Right lobe of liver (tissue), 6 donors: ENCODE results near the gene DOCK1. TPM values are rescaled to one million over a fixed set of nuclear protein-coding genes. Genes with fewer than 3 reads are reported as not detected.
A peak's percentile ranks its signal among the peaks of the same experiment; 100 is the strongest.

Source experiments
- ATAC-seq, 4 donors: fragments of 200-7000 bp; cut with Tn5 transposase; one replicate each; pipeline ENCODE4 v1.9.1; 2020; ENCODE audit warnings: mild to moderate bottlenecking in 4 of 4, moderate library complexity in 4 of 4
- DNase-seq, 3 donors: peaks; one replicate each; pipeline ENCODE4 v3.0.0-alpha.2; 2020
- H3K27ac ChIP-seq, 3 donors: fragments of 200-600 bp; one replicate each; pipeline ENCODE4 v1.8.0; 2022
- H3K27me3 ChIP-seq, 2 donors: fragments of 200-600 bp; one replicate each; pipeline ENCODE4 v1.8.0; 2022
- H3K36me3 ChIP-seq, 4 donors: fragments of 200-600 bp; sonication (generic) in 1 of 4; one replicate each; pipeline versions ENCODE4 v1.5.1 to v1.8.0; 2017 to 2022; ENCODE audit warnings: control low read depth in 1 of 4
- H3K4me1 ChIP-seq, 4 donors: fragments of 200-600 bp; sonication (generic) in 1 of 4; one replicate each; pipeline versions ENCODE4 v1.5.1 to v1.8.0; 2017 to 2022; ENCODE audit warnings: control low read depth in 1 of 4
- H3K4me3 ChIP-seq, 3 donors: fragments of 200-600 bp; one replicate each; pipeline ENCODE4 v1.8.0; 2022
- H3K9me3 ChIP-seq, 4 donors: fragments of 200-600 bp; sonication (generic) in 1 of 4; one replicate each; pipeline versions ENCODE4 v1.5.1 to v1.8.0; 2017 to 2022; ENCODE audit warnings: control low read depth in 1 of 4
- CTCF ChIP-seq, 4 donors: fragments of 200-600 bp in 3 of 4; fragments of 450-650 bp in 1 of 4; IDR thresholded peaks; one replicate each; pipeline versions ENCODE4 v1.5.1 to v1.8.0; 2016 to 2022; ENCODE audit warnings: antibody characterized with exemption in 4 of 4, mild to moderate bottlenecking in 2 of 4
- POLR2A ChIP-seq: fragments of 450-650 bp; IDR thresholded peaks from one replicate; pipeline ENCODE4 v1.6.1; 2017; ENCODE audit warnings: antibody characterized with exemption, mild to moderate bottlenecking
- WGBS: methylation state at CpG from one replicate; pipeline ENCODE4 v1.1.6; 2018; ENCODE audit warnings: low coverage, low lambda C conversion rate; ENCODE audit not compliant: insufficient coverage; ENCODE audit errors: missing lambda C conversion rate; 5-methylcytosine and 5-hydroxymethylcytosine counted together
- intact Hi-C, 2 donors: fragments of 100-400 bp; cut with DNase I; formaldehyde crosslinking; loops; one replicate each; pipeline versions ENCODE4 v1.11.2 to v1.14.1; 2022
- total RNA-seq, 6 experiments: library from RNA; depleted of rRNA in 2 of 6; stranded (reverse); fragments of >200 nt in 2 of 6; fragmentation: NEBNext Ultra II Directional in 3 of 6; extraction: Animal tissue kit (Norgen Biotek cat#: 25700) in 3 of 6; gene quantifications; one replicate each; pipeline versions ENCODE4 v1.1.0 to v1.2.4, GENCODE V29; 2016 to 2023
- donor health status: DM: no; HTN: yes; CAD: no.
- donor health status: DM: no; HTN: no; CAD: no.
- donor health status: DM: no; HTN: no; CAD: no.
- donor health status: DM: no; HTN: yes; CAD: no.
- donor health status: DM: no; HTN: yes; CAD: no.

DOCK1 gene
- total RNA-seq, 6 experiments from 2014 or later, result 13.8 to 17.8 (median 14.6) TPM

- H3K9me3 ChIP-seq, result no peaks in the 10 kb centered on the region
- ATAC-seq (no peak), DNase-seq (no peak)
- no peak overlapping the region for H3K4me3 ChIP-seq
- H3K27ac ChIP-seq, result no peak overlapping the region
- H3K4me1 ChIP-seq, result no peaks in the 10 kb centered on the region
- intact Hi-C loops, result no loop called here
- TF ChIP-seq CTCF (IDR thresholded peaks at IDR 0.05) (no peak), POLR2A (no peak)
- no peaks in the 10 kb centered on the region for H3K36me3 ChIP-seq
- WGBS, result 98% methylated on average over 10 of the region's 16 CpGs
- no peaks in the 10 kb centered on the region for H3K27me3 ChIP-seq
Measured at GRCh38 chr10:126959906-126960685, 54.9 kb downstream of the DOCK1 start.

GRCh38 chr10:126963354-126963753 lies 58.1 kb downstream of the DOCK1 start:
- intact Hi-C loops, result no loop called here
- Histone ChIP-seq H3K9me3 (no peaks in the 10 kb centered on the region), H3K27ac (no peak overlapping the region), H3K27me3 (no peaks in the 10 kb centered on the region), H3K4me3 (no peak overlapping the region), H3K4me1 (no peaks in the 10 kb centered on the region), H3K36me3 (no peaks in the 10 kb centered on the region)
- DNase-seq (no peak), ATAC-seq (no peak)
- no peak for TF ChIP-seq CTCF (IDR thresholded peaks at IDR 0.05)
- no peak for TF ChIP-seq POLR2A
- 88% methylated on average over 4 of the region's 4 CpGs for WGBS

- intact Hi-C loops, result no loop called here
- Histone ChIP-seq H3K9me3 (no peaks in the 10 kb centered on the region), H3K4me1 (no peaks in the 10 kb centered on the region), H3K27me3 (no peaks in the 10 kb centered on the region), H3K4me3 (no peak overlapping the region), H3K36me3 (no peaks in the 10 kb centered on the region), H3K27ac (no peak overlapping the region)
- WGBS, result 63% methylated on average over 4 of the region's 7 CpGs
- ATAC-seq (peak in 1 of 4 donors; percentile 18), DNase-seq (no peak)
- no peak for TF ChIP-seq CTCF (IDR thresholded peaks at IDR 0.05)
- no peak for TF ChIP-seq POLR2A
Measured at GRCh38 chr10:126964190-126964589, 59.0 kb downstream of the DOCK1 start.

GRCh38 chr10:126966938-126967337 lies 61.7 kb downstream of the DOCK1 start:
- no peak overlapping the region for H3K27ac ChIP-seq
- ATAC-seq, result no peak
- intact Hi-C loops, result no loop called here
- TF ChIP-seq POLR2A (no peak), CTCF (IDR thresholded peaks at IDR 0.05) (no peak)
- H3K4me3 ChIP-seq, result no peak overlapping the region
- H3K4me1 ChIP-seq, result no peaks in the 10 kb centered on the region
- DNase-seq, result no peak
- 87% methylated on average over 5 of the region's 5 CpGs for WGBS
- no peaks in the 10 kb centered on the region for H3K27me3 ChIP-seq
- H3K36me3 ChIP-seq, result no peaks in the 10 kb centered on the region
- no peaks in the 10 kb centered on the region for H3K9me3 ChIP-seq
